ENCODE measurements around the gene PDE4B.

Gene PDE4B

DNA sequence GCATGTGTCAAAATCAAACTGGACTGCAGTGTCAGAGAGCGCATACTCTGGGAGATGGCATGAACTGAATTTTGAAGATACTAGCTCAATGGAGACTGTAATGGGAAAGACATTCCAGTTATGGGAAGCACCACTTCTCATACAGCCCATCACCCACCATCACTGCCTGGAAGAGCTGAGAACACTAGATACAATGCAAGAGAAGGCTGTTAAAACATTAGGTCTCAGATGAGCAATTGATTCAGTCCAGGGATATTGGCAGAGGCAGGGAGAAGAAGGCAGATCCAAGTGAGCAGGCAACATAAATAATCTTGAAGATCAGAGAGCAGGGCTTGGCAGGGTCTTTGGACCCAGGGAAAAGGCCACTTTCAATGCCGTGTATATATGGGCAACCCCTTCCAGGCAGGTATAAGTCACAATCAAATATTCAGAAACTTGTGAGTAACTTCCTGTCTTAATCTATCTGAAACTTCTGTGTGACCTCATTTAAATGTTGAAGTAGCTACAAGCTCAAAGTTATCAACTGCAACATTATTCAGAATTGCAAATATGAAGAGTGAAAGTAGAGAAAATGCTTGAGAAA, 450.9 kb downstream of the PDE4B start:
- DNase-seq = peak in 2 of 14 donors; percentile 22 to 37

DNA sequence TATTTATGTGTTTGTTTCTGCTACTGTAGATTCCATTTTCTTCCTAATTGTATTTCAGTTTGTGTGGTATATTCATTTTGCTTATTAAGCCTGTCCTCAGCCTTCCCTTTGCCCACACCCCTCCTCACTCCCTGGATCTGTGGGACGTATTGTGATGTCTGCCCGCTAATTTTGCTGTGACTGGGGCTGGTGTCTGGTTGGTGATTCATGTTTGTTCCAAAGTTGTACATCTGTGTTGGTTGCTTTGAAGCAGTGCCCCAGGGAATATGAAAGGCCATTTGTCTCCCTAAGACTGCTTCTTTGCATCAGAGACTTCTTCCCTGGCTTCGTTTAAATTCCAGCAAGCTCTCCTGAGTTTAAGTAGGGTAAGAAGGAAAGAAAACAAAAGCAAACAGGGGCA, 451.7 kb downstream of the PDE4B start:
- peak in 10 of 14 donors; percentile 23 to 78 (median 54) for DNase-seq

- no peak for DNase-seq
These were observed 453.0 kb downstream of the PDE4B start for GRCh38 chr1:66245691-66246090.

- DNase-seq = no peak
These were observed 453.9 kb downstream of the PDE4B start for GRCh38 chr1:66246351-66247269.

- no peak for DNase-seq
These were observed 454.9 kb downstream of the PDE4B start for GRCh38 chr1:66247415-66248208.

- no peak for DNase-seq
These were observed 455.6 kb downstream of the PDE4B start for GRCh38 chr1:66248257-66248656.

- DNase-seq = no peak
These were observed 456.1 kb downstream of the PDE4B start for GRCh38 chr1:66248746-66249145.

DNA sequence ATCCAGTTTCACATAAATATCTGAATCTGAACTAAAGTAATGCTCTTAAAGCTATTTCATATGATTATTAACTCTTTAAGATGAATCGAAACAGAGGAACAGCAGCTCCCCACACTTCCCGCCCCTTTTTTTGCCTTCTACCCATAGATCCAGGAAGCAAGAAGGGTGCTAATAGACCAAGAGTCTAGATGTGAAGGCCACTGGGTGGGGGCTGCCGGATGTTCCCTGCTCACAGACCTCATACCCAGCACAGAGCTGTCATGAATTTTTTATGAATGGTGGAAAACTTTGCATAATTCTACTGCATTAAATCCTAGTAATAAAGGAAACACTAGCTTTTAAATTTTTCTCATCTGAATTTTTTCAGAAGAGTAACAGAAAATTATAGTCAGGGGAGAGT, 457.4 kb downstream of the PDE4B start:
- no peak for DNase-seq

DNA sequence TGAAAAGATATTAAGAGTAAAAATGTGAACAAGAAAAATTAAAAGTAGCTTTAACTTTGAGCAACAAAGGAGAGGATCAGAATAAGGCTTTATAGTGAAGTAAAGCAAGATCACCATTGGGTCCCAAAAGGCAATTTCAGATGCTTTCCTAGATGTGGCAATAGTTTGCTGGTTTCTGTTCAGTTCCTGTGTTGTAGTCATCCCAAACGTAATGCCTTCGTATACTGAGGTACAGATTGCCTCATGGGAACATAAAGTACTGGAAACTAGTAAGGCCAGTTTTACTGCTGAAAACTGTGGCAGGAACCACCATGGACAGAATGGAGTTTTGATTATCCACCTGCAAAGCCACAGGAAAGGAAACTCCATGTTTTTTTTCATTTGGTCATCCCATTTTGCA, 457.8 kb downstream of the PDE4B start:
- DNase-seq = no peak

DNA sequence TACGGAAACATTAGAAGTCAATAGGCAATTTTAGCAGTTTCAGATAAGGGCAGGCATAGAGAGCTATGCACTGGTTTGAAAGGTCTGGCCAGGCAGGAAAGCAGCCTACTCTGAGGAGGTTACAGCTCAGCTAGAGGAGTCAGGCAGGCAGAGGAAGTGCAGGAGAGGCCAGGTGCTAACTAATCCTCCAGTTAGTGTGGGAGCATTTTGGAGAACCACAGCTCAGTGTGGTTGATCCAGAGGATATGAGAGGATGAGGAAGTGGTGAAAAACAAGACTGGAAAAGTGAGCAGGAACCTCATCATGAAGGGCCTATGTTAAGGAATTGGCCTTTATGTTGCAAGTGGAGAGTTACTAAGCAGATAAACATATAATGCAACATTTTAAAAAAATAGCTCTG, 458.9 kb downstream of the PDE4B start:
- DNase-seq = no peak

DNA sequence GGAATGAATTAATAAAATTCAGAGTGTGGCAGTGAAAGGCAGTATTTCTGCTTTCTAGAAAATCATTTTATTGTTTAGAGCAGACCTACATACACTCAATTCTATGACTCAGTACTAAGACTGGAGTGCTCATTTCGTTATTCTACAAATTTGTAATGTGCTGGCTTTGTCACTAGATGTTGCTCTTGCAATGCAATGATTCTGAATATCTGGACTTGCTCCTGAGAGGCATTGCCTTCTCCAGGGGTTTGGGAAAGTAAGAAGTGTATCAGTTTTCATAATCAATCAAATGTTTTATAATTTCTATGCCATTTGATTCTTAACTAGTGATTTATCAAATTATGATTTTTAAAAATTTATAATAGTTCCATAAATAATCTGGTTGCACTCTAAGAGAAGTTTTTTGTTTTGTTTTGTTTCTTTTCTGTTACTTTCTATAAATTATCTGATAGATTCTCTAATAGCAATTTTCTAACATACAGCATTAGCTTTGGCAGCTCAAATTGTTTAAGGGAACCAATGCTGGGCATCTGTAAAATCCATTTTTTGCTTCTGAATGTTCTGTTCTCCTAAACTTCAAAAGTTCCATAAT, 460.7 kb downstream of the PDE4B start:
- DNase-seq = peak in 2 of 14 donors; percentile 16 to 44

GRCh38 chr1:66254785-66255184, 462.1 kb downstream of the PDE4B start:
- no peak for DNase-seq

DNA sequence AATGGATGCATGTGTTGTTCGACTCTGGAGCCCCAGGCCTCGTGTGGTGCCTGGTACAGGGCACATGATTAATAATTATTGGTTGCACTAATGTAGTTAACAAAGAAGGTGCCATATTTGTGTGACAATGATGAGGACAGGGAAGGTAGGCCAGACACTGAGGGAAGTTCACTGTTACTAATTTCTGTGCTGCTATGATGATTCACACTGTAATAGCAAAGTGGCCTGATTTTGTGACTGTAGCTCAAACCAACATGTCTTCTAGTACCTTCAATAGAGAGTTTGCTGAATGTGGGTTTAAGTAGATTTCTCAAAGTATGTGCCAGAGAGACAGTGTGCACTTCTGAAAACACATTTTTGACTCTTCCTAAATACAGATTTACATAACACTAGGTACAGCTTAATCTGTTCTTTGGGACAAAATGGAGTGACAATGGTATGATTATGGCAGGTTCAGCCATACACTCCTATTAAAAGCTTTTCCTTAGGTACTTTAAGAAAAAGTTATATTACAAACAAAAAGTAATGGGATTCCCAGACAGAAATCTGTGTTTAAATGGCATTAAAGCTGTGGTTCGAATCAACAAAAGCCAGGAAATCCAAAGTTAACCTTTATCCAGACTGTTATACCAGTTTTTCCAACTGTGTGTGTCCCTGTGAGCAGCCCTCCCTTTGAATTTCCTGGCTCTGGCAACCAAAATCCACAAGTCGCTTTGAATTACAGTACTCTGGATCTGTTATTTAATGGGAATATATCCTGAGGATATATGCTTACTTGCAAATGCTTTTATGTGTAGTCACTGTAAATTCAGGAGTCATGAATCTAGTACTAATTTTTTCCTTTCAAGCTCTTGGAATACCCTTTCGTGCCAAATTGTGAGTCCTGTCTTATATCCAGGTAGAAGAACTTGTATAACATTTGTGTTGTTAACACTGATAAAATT, 464.2 kb downstream of the PDE4B start:
- no peak for DNase-seq

DNA sequence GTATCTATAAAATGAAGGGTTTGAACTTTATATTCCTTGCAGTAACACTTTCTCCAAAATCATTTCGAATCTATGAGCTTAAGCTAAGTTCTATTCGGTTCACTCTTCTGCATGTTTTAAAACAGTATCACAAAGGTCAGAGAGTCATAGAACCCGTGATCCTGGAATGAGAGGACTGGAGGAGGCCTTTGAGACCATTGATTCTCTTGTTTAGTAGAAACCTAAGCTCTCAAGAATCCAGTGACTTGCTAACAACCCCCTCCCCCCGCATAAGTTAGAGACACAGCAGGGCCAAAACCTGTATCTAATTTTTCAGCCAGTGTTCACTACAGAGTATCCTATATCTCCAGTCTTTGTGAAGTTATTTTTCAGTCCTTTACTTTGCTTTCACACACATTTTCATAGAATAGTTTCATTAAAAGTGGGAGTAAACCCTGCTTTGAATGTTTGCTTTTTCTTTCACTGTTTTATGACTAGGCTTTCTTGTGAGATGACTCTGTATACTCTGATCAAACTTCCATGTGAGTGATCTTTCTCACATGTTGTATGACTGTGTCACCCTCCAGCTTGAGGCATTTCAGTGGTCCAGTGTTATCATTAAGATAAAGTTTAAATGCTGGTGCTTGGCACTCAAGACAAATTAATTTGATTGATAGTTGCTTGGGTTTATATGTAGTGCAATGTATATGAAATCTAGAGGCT, 465.9 kb downstream of the PDE4B start:
- DNase-seq = no peak

DNA sequence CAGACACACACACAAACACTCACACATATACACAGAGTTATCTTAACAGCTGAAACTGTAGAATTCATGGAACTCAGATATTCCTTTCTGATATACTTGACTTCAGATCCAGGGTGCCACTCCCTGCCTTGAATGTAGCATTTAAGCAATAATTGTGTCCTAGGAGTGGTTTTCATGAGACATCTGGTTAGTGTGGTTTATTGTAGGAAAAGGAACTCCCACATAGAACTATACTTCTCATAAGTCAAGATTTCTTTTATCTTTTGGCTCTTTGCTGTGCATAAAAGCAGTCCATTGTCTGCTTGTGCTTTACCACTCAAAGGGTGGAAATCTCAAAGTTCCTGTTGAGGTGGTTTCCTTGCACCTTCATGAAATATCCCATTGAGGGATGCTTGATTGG, 468.7 kb downstream of the PDE4B start:
- no peak for DNase-seq

DNA sequence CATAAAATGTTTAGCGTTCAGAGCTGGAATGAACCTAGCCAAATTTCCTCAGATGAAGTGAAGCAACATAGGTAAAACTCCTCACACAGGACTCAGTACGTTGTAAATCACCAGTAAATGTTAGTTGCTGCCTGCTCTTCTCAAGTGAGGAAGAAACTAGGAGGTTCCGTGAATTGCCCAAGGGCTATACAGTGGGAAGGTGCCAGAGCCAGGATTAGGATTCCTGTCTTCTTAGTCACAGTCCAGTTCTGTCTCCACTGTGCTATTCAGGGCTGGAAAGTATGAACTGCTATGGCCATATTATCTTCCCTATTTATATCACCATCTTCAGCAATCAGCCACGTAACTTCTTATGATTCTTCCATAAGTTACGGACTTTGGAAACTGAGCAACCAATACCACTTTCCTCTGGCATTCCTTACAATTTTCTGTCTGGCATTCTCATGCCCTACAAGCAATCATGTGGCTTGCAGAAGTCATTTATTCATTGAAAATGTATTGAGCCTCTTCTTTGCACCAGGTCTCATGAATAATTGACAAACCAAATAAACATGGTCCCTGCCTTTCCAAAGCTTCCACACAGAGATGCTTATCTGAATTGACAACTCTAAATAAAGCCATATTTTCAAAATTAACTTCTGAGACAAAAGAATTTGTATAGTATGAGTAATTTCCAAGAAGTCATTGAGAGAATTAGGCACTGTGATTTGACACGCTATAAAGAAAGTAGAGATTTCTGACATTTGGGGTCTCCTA, 469.7 kb downstream of the PDE4B start:
- DNase-seq = no peak

- no peak for DNase-seq
These were observed 472.6 kb downstream of the PDE4B start for GRCh38 chr1:66265268-66265667.

DNA sequence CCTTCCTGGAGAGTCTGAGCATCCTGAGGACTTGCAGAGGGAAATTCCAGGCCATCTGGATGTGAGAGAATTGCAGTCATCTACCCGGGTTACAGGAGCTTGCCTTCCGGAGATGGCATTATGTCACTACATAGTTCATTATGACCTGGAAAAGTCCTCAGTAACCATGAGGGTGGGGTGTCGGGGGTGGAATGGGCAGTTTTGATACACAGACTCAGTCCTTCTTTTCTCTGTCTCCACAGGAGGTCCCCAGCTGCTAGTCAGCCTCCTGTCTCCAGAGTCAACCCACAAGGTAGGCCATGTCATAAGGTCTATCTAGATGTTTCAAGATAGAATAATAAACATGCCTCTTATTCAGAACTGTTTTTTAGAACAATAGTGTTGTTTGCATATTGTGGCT, 473.1 kb downstream of the PDE4B start:
- peak in 1 of 14 donors; percentile 27 for DNase-seq

DNA sequence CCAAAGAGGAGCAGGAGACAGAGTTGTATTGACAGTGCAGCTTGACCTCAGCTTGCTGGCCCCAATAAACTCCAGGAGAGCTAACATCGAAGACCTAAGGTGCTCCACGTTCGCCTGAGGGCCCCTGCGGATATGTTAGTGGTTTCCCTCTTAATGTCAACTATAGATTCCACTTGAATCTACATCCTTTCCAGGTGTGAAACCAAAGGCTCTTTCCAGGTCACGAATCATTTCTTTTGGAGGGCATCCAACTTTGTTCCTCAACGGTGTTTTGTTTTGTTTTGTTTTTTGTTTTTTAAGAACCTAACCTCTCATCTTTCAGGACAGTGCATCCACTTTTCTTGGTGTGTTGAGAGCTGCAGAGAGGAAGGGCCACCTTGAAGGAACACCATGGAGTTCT, 473.7 kb downstream of the PDE4B start:
- no peak for DNase-seq

- no peak for DNase-seq
These were observed 474.1 kb downstream of the PDE4B start for GRCh38 chr1:66266756-66267155.

Data from C1 segment of cervical spinal cord (tissue), 14 donors.